Spleen (tissue), 7 donors: ENCODE data around the gene SEPHS1.

ENCODE experiments used
- CTCF ChIP-seq, 11 experiments: fragments of 200-600 bp in 7 of 11; fragments of 450-650 bp in 4 of 11; sonication (generic) in 4 of 11; IDR thresholded peaks in 8 of 11; conservative IDR thresholded peaks in 3 of 11; 1 replicate in 7 of 11; 2 replicates in 4 of 11; pipeline versions ENCODE4 v1.4.0 to v1.8.0; 2016 to 2021; ENCODE audit warnings: antibody characterized with exemption in 11 of 11, inconsistent platforms in 4 of 11, mild to moderate bottlenecking in 1 of 11
- POLR2A ChIP-seq, 3 donors: fragments of 450-650 bp; IDR thresholded peaks; one replicate each; pipeline ENCODE4 v1.5.1; 2017; ENCODE audit warnings: antibody characterized with exemption in 3 of 3, mild to moderate bottlenecking in 1 of 3
- donor health status: DM: no; HTN: no; CAD: no; lungs with moderate emphysema.
- donor health status: DM: no; HTN: no; CAD: no.
- donor health status: DM: no; HTN: no; CAD: no.

GRCh38 chr10:13335881-13336280 is 12.2 kb downstream of the SEPHS1 start:
- no peak for TF ChIP-seq CTCF (IDR thresholded peaks at IDR 0.05 in 8 of 11, conservative IDR thresholded peaks at IDR 0.05 in 3 of 11)
- TF ChIP-seq POLR2A (IDR thresholded peaks at IDR 0.05): no peak
